DOHH2 (cell line): ENCODE data around the gene RRP15.

ENCODE experiments used
- H3F3A ChIP-seq: fragments of 200-600 bp; sonication (generic), shearing (Covaris generic); 2 replicates; pipeline ENCODE4 v1.6.0; 2016; ENCODE audit warnings: antibody characterized with exemption, mild to moderate bottlenecking; ENCODE audit not compliant: control insufficient read depth, insufficient read depth
- H3K27ac ChIP-seq: fragments of 200-600 bp; sonication (generic); 2 replicates; pipeline ENCODE4 v1.5.1; 2014; ENCODE audit warnings: low read depth, mild to moderate bottlenecking, low read length, moderate library complexity
- H3K27me3 ChIP-seq: fragments of 200-600 bp; sonication (generic); 2 replicates; pipeline ENCODE4 v1.6.1; 2014; ENCODE audit warnings: mild to moderate bottlenecking, low read length, mixed read lengths; ENCODE audit not compliant: control insufficient read depth
- H3K36me3 ChIP-seq: fragments of 200-600 bp; sonication (generic); 2 replicates; pipeline ENCODE4 v1.6.1; 2014; ENCODE audit warnings: mild to moderate bottlenecking, low read length, moderate library complexity, mixed read lengths; ENCODE audit not compliant: control insufficient read depth
- H3K4me1 ChIP-seq: fragments of 200-600 bp; sonication (generic); 2 replicates; pipeline ENCODE4 v1.6.1; 2014; ENCODE audit warnings: mild to moderate bottlenecking, low read length, mixed read lengths; ENCODE audit not compliant: control insufficient read depth
- H3K4me2 ChIP-seq: fragments of 200-600 bp; sonication (generic); 2 replicates; pipeline ENCODE4 v1.6.0; 2014; ENCODE audit warnings: mild to moderate bottlenecking, low read length, moderate library complexity
- H3K4me3 ChIP-seq: fragments of 200-600 bp; sonication (generic); 2 replicates; pipeline ENCODE4 v1.5.1; 2014; ENCODE audit warnings: mild to moderate bottlenecking, low read length, mixed read lengths
- H3K79me2 ChIP-seq: fragments of 200-600 bp; sonication (generic); 2 replicates; pipeline ENCODE4 v1.6.1; 2014; ENCODE audit warnings: mild to moderate bottlenecking, low read length, mixed read lengths; ENCODE audit not compliant: control insufficient read depth
- H3K9me2 ChIP-seq: fragments of 200-600 bp; sonication (generic); replicated peaks from 2 replicates; pipeline ENCODE4 v1.6.1; 2014; ENCODE audit warnings: mild to moderate bottlenecking, low read length, mixed read lengths; ENCODE audit not compliant: control insufficient read depth
- H3K9me3 ChIP-seq: fragments of 200-600 bp; sonication (generic); 2 replicates; pipeline ENCODE4 v1.6.1; 2014; ENCODE audit warnings: antibody characterized with exemption, low read length, mixed read lengths; ENCODE audit not compliant: control insufficient read depth, insufficient read depth
- H4K20me1 ChIP-seq: fragments of 200-600 bp; sonication (generic); 2 replicates; pipeline ENCODE4 v1.6.0; 2014; ENCODE audit warnings: low read depth, mild to moderate bottlenecking, antibody characterized with exemption, low read length, moderate library complexity; ENCODE audit not compliant: control insufficient read depth, insufficient read depth
- EZH2phosphoT487 ChIP-seq: fragments of 200-600 bp; sonication (generic); IDR thresholded peaks from 2 replicates; pipeline ENCODE4 v1.6.1; 2017; ENCODE audit warnings: borderline replicate concordance, mild to moderate bottlenecking, antibody characterized with exemption, low read length, moderate library complexity, mixed read lengths
- TF ChIP-seq, protein P1 (sequence below): fragments of 200-600 bp; sonication (generic); IDR thresholded peaks from one replicate; pipeline ENCODE4 v1.5.1; 2014; ENCODE audit warnings: antibody characterized with exemption, mild to moderate bottlenecking, low read depth, low read length; ENCODE audit not compliant: poor library complexity, severe bottlenecking

RRP15 gene

DNA sequence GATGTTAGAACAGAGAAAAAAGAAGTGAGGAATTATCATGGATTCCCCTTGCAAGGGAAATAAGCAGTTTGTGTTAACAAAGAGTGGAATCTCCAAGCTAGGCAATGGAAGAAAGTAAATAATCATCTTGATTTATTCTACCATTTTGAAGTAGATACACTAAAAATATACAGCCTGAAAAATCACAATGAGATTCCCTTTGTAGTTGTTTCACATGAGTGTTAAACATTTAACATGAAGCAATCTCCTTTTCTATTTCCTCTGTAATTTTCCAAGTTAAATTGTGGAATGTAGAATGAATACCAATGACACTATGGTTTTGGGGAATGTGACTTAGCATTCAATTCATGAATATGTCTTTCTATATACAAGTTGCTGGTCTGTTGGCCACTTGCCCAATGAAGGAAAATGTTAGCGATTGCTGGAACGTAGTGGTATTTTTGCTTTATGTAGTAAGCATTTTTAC, 65.7 kb downstream of the RRP15 start:
- H3K4me3 ChIP-seq = no peak overlapping the region
- H3K9me3 ChIP-seq = no peaks in the 10 kb centered on the region
- no peaks in the 10 kb centered on the region for H3K36me3 ChIP-seq
- H3K79me2 ChIP-seq = no peaks in the 10 kb centered on the region
- 0 out of 2 replicates have a peak, but pooled peaks cover 3% of the 10 kb centered on the region for H3F3A ChIP-seq
- TF ChIP-seq, protein P1, sequence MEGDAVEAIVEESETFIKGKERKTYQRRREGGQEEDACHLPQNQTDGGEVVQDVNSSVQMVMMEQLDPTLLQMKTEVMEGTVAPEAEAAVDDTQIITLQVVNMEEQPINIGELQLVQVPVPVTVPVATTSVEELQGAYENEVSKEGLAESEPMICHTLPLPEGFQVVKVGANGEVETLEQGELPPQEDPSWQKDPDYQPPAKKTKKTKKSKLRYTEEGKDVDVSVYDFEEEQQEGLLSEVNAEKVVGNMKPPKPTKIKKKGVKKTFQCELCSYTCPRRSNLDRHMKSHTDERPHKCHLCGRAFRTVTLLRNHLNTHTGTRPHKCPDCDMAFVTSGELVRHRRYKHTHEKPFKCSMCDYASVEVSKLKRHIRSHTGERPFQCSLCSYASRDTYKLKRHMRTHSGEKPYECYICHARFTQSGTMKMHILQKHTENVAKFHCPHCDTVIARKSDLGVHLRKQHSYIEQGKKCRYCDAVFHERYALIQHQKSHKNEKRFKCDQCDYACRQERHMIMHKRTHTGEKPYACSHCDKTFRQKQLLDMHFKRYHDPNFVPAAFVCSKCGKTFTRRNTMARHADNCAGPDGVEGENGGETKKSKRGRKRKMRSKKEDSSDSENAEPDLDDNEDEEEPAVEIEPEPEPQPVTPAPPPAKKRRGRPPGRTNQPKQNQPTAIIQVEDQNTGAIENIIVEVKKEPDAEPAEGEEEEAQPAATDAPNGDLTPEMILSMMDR = no peak
- TF ChIP-seq EZH2phosphoT487 = no peak
- H3K27ac ChIP-seq = no peak overlapping the region
- H4K20me1 ChIP-seq = no peaks in the 10 kb centered on the region
- H3K4me2 ChIP-seq = no peak overlapping the region
- H3K27me3 ChIP-seq = peaks cover 34% of the 10 kb centered on the region
- H3K9me2 ChIP-seq = no peaks in the 10 kb centered on the region
- peaks cover 32% of the 10 kb centered on the region for H3K4me1 ChIP-seq

- 0 out of 2 replicates have a peak, but pooled peaks cover 3% of the 10 kb centered on the region for H3F3A ChIP-seq
- H3K36me3 ChIP-seq = no peaks in the 10 kb centered on the region
- no peak for TF ChIP-seq EZH2phosphoT487
- TF ChIP-seq, protein P1 = peak; percentile 55
- peaks cover 25% of the 10 kb centered on the region for H3K4me1 ChIP-seq
- no peaks in the 10 kb centered on the region for H3K9me3 ChIP-seq
- no peaks in the 10 kb centered on the region for H3K9me2 ChIP-seq
- H3K27ac ChIP-seq = no peak overlapping the region
- peaks cover 27% of the 10 kb centered on the region for H3K27me3 ChIP-seq
- H3K4me2 ChIP-seq = peak overlapping the region; percentile 27; the same call in 1 of the 2 replicates
- H3K79me2 ChIP-seq = no peaks in the 10 kb centered on the region
- H4K20me1 ChIP-seq = no peaks in the 10 kb centered on the region
- H3K4me3 ChIP-seq = no peak overlapping the region
Measured at GRCh38 chr1:218351391-218352074, 66.4 kb downstream of the RRP15 start.

GRCh38 chr1:218352075-218352438, 67.0 kb downstream of the RRP15 start:
- TF ChIP-seq, protein P1 = no peak
- no peak for TF ChIP-seq EZH2phosphoT487
- H3K4me1 ChIP-seq = peaks cover 20% of the 10 kb centered on the region
- no peaks in the 10 kb centered on the region for H3K9me2 ChIP-seq
- H3K36me3 ChIP-seq = no peaks in the 10 kb centered on the region
- H3K27me3 ChIP-seq = peaks cover 22% of the 10 kb centered on the region
- no peak overlapping the region for H3K4me2 ChIP-seq
- no peak overlapping the region for H3K4me3 ChIP-seq
- no peak overlapping the region for H3K27ac ChIP-seq
- H3F3A ChIP-seq = 0 out of 2 replicates have a peak, but pooled peaks cover 2% of the 10 kb centered on the region
- no peaks in the 10 kb centered on the region for H3K9me3 ChIP-seq
- no peaks in the 10 kb centered on the region for H3K79me2 ChIP-seq
- no peaks in the 10 kb centered on the region for H4K20me1 ChIP-seq
